Large intestine (tissue), 12 donors: ENCODE measurements around the gene PCDH7. TPM values are rescaled to one million over a fixed set of nuclear protein-coding genes. Genes with fewer than 3 reads are reported as not detected.

Experiments used
- DNase-seq, 2 donors: peaks; one replicate each; pipeline versions ENCODE4 v3.0.0 to v3.0.0-alpha.2; 2013
- H3K27ac ChIP-seq: one replicate; pipeline ENCODE4 v1.5.1; 2013; ENCODE audit warnings: low read length
- H3K27me3 ChIP-seq: 2 replicates; pipeline ENCODE4 v1.6.1; 2013; ENCODE audit warnings: low read length; ENCODE audit not compliant: control insufficient read depth, insufficient read depth
- H3K36me3 ChIP-seq: 2 replicates; pipeline ENCODE4 v1.6.1; 2013; ENCODE audit warnings: low read length; ENCODE audit not compliant: control insufficient read depth, insufficient read depth
- H3K4me1 ChIP-seq: one replicate; pipeline ENCODE4 v1.6.1; 2013; ENCODE audit warnings: low read length; ENCODE audit not compliant: control insufficient read depth, insufficient read depth
- H3K4me3 ChIP-seq: one replicate; pipeline ENCODE4 v1.5.1; 2013; ENCODE audit warnings: low read length
- H3K9me3 ChIP-seq: one replicate; pipeline ENCODE4 v1.6.1; 2013; ENCODE audit warnings: mild to moderate bottlenecking, low read depth, low read length, moderate library complexity; ENCODE audit not compliant: control insufficient read depth
- WGBS: methylation state at CpG from one replicate; pipeline ENCODE4 v1.1.5; 2013; ENCODE audit warnings: low lambda C conversion rate; ENCODE audit not compliant: insufficient coverage; 5-methylcytosine and 5-hydroxymethylcytosine counted together
- long read RNA-seq, 11 donors: transcript quantifications; one replicate each; lab custom pipeline, GENCODE V29; 2026
- polyA plus RNA-seq: library from polyadenylated mRNA; unstranded; fragments of 120-200 nt; gene quantifications from one replicate; pipeline ENCODE4 v1.2.1, GENCODE V29; 2013

Gene PCDH7
- 9.3 TPM for polyA plus RNA-seq
- long read RNA-seq, donor 1, full-length matches to known transcripts: 1 of 1 reads
- long read RNA-seq, donor 1, partial matches to known transcripts: 0 of 1 reads
- long read RNA-seq, donor 1, other reads (novel, unspliced or antisense): 0 of 1 reads
- long read RNA-seq, donor 2, full-length matches to known transcripts: 3 of 3 reads
- long read RNA-seq, donor 2, partial matches to known transcripts: 0 of 3 reads
- long read RNA-seq, donor 2, other reads (novel, unspliced or antisense): 0 of 3 reads
- long read RNA-seq, donor 3, full-length matches to known transcripts: 2 of 2 reads
- long read RNA-seq, donor 3, partial matches to known transcripts: 0 of 2 reads
- long read RNA-seq, donor 3, other reads (novel, unspliced or antisense): 0 of 2 reads
- long read RNA-seq, donor 4, full-length matches to known transcripts: 2 of 2 reads
- long read RNA-seq, donor 4, partial matches to known transcripts: 0 of 2 reads
- long read RNA-seq, donor 4, other reads (novel, unspliced or antisense): 0 of 2 reads
- long read RNA-seq, donor 5, full-length matches to known transcripts: 1 of 1 reads
- long read RNA-seq, donor 5, partial matches to known transcripts: 0 of 1 reads
- long read RNA-seq, donor 5, other reads (novel, unspliced or antisense): 0 of 1 reads
- long read RNA-seq, donor 6, full-length matches to known transcripts: 2 of 2 reads
- long read RNA-seq, donor 6, partial matches to known transcripts: 0 of 2 reads
- long read RNA-seq, donor 6, other reads (novel, unspliced or antisense): 0 of 2 reads
- long read RNA-seq, donor 7, full-length matches to known transcripts: 6 of 6 reads
- long read RNA-seq, donor 7, partial matches to known transcripts: 0 of 6 reads
- long read RNA-seq, donor 7, other reads (novel, unspliced or antisense): 0 of 6 reads
- long read RNA-seq, donor 8, full-length matches to known transcripts: 1 of 1 reads
- long read RNA-seq, donor 8, partial matches to known transcripts: 0 of 1 reads
- long read RNA-seq, donor 8, other reads (novel, unspliced or antisense): 0 of 1 reads
- long read RNA-seq, donor 9, full-length matches to known transcripts: 1 of 1 reads
- long read RNA-seq, donor 9, partial matches to known transcripts: 0 of 1 reads
- long read RNA-seq, donor 9, other reads (novel, unspliced or antisense): 0 of 1 reads
- long read RNA-seq, donor 10, full-length matches to known transcripts: 4 of 4 reads
- long read RNA-seq, donor 10, partial matches to known transcripts: 0 of 4 reads
- long read RNA-seq, donor 10, other reads (novel, unspliced or antisense): 0 of 4 reads
- long read RNA-seq, donor 11, full-length matches to known transcripts: 6 of 6 reads
- long read RNA-seq, donor 11, partial matches to known transcripts: 0 of 6 reads
- long read RNA-seq, donor 11, other reads (novel, unspliced or antisense): 0 of 6 reads

GRCh38 chr4:30720021-30720660 is at the start of gene PCDH7:
PCDH7 (plus strand) TSS chr4:30720369; CDS start chr4:30721423, 1,054 bp downstream.
- Histone ChIP-seq H3K27me3 (peaks cover 72% of the 10 kb centered on the region), H3K4me3 (peak within 1 kb of the TSS; percentile 59), H3K4me1 (peaks cover 14% of the 10 kb centered on the region), H3K27ac (peak within 1 kb of the TSS; percentile 15), H3K36me3 (no peaks in the 10 kb centered on the region), H3K9me3 (peaks cover 9% of the 10 kb centered on the region)
- DNase-seq: peak; percentile 29 to 69
- 0% methylated on average over 1 of the region's 44 CpGs for WGBS

- Histone ChIP-seq H3K9me3 (no peaks in the 10 kb centered on the region), H3K36me3 (no peaks in the 10 kb centered on the region), H3K4me3 (no peak overlapping the region), H3K4me1 (no peaks in the 10 kb centered on the region), H3K27me3 (no peaks in the 10 kb centered on the region), H3K27ac (no peak overlapping the region)
- WGBS: 100% methylated on average over 2 of the region's 3 CpGs
- DNase-seq: no peak
These were observed 48.2 kb upstream of the PCDH7 start for GRCh38 chr4:30671926-30672448.

GRCh38 chr4:30696191-30696590 is 24.0 kb upstream of the PCDH7 start:
- no peak for DNase-seq
- Histone ChIP-seq H3K27ac (no peak overlapping the region), H3K9me3 (no peaks in the 10 kb centered on the region), H3K4me1 (no peaks in the 10 kb centered on the region), H3K36me3 (no peaks in the 10 kb centered on the region), H3K4me3 (no peak overlapping the region), H3K27me3 (no peaks in the 10 kb centered on the region)

- 38% methylated on average over 3 of the region's 6 CpGs for WGBS
These were observed 5.6 kb upstream of the PCDH7 start for GRCh38 chr4:30714408-30715031.

GRCh38 chr4:30716158-30716557 is 4.0 kb upstream of the PCDH7 start:
- Histone ChIP-seq H3K27ac (no peak overlapping the region), H3K36me3 (no peaks in the 10 kb centered on the region), H3K27me3 (peaks cover 41% of the 10 kb centered on the region), H3K9me3 (no peaks in the 10 kb centered on the region), H3K4me1 (peaks cover 8% of the 10 kb centered on the region), H3K4me3 (peak overlapping the region; percentile 4)
- DNase-seq: peak in 1 of 2 donors; percentile 33
- WGBS: 3% methylated on average over 5 of the region's 6 CpGs

More at GRCh38 chr4:30714408-30715031, 5.6 kb upstream of the PCDH7 start:
- no peak overlapping the region for H3K4me3 ChIP-seq
- peak; percentile 25 to 43 for DNase-seq
- no peaks in the 10 kb centered on the region for H3K4me1 ChIP-seq
- peaks cover 26% of the 10 kb centered on the region for H3K27me3 ChIP-seq
- peaks cover 4% of the 10 kb centered on the region for H3K9me3 ChIP-seq
- no peak overlapping the region for H3K27ac ChIP-seq
- H3K36me3 ChIP-seq: no peaks in the 10 kb centered on the region

GRCh38 chr4:30716681-30717207 is 3.4 kb upstream of the PCDH7 start:
- Histone ChIP-seq H3K27me3 (peaks cover 47% of the 10 kb centered on the region), H3K4me1 (peaks cover 12% of the 10 kb centered on the region), H3K9me3 (no peaks in the 10 kb centered on the region), H3K27ac (peak overlapping the region; percentile 16), H3K4me3 (peak overlapping the region; percentile 59), H3K36me3 (no peaks in the 10 kb centered on the region)
- WGBS: no CpG with 5 or more reads among the region's 15 CpGs
- peak; percentile 10 to 47 for DNase-seq

GRCh38 chr4:30717208-30718020 is 2.8 kb upstream of the PCDH7 start:
- peaks cover 4% of the 10 kb centered on the region for H3K9me3 ChIP-seq
- H3K4me3 ChIP-seq: peak overlapping the region; percentile 59
- peak overlapping the region; percentile 16 for H3K27ac ChIP-seq
- H3K27me3 ChIP-seq: peaks cover 52% of the 10 kb centered on the region
- peaks cover 14% of the 10 kb centered on the region for H3K4me1 ChIP-seq
- no CpG with 5 or more reads among the region's 55 CpGs for WGBS
- H3K36me3 ChIP-seq: no peaks in the 10 kb centered on the region
- peak; percentile 21 to 62 for DNase-seq

GRCh38 chr4:30718021-30718542 is 2.1 kb upstream of the PCDH7 start:
- H3K9me3 ChIP-seq: peaks cover 9% of the 10 kb centered on the region
- H3K27me3 ChIP-seq: peaks cover 59% of the 10 kb centered on the region
- peaks cover 14% of the 10 kb centered on the region for H3K4me1 ChIP-seq
- DNase-seq: peak; percentile 22 to 49
- no peaks in the 10 kb centered on the region for H3K36me3 ChIP-seq
- H3K27ac ChIP-seq: peak overlapping the region; percentile 16
- WGBS: 0% methylated on average over 2 of the region's 34 CpGs
- peak overlapping the region; percentile 59 for H3K4me3 ChIP-seq
